NCI-H526 (cell line): ENCODE data around the gene SAMHD1.
"Not testable (repeated sequence)": the region's sequence is repeated elsewhere in the genome, so short reads cannot be mapped to it uniquely, and the experiment has no call there.

Experiments
- DNase-seq, 2 experiments: peaks; one replicate each; lab custom pipeline; 2025; lab: John Stamatoyannopoulos, UW

The SAMHD1 gene

GRCh38 chr20:36852187-36852586 lies 99.3 kb downstream of the SAMHD1 start:
- no peak for DNase-seq

GRCh38 chr20:36851490-36851889 lies 100.0 kb downstream of the SAMHD1 start:
- no peak for DNase-seq

- no peak for DNase-seq
Observed at GRCh38 chr20:36850759-36851158, 100.7 kb downstream of the SAMHD1 start.

GRCh38 chr20:36849333-36850065 lies 102.0 kb downstream of the SAMHD1 start:
- DNase-seq: no peak

- no peak for DNase-seq
Observed at GRCh38 chr20:36848677-36849076, 102.8 kb downstream of the SAMHD1 start.

GRCh38 chr20:36848078-36848660 lies 103.3 kb downstream of the SAMHD1 start:
- DNase-seq: no peak

GRCh38 chr20:36847710-36848040 lies 103.8 kb downstream of the SAMHD1 start:
- DNase-seq: no peak

- no peak for DNase-seq
Observed at GRCh38 chr20:36847009-36847709, 104.3 kb downstream of the SAMHD1 start.

- no peak for DNase-seq
Observed at GRCh38 chr20:36845288-36845971, 106.1 kb downstream of the SAMHD1 start.

GRCh38 chr20:36841030-36841429 lies 110.5 kb downstream of the SAMHD1 start:
- not testable (repeated sequence) for DNase-seq
